Non-pigmented ciliary epithelial cell (primary cell): ENCODE data around the gene DRD1.

Experiments
- DNase-seq: peaks from one replicate; pipeline ENCODE4 v3.0.0-alpha.2; 2010; ENCODE audit warnings: low read depth

Gene DRD1

GRCh38 chr5:175444060-175444904, at the start of gene DRD1:
DRD1 (minus strand) TSS chr5:175444182; CDS start chr5:175443099, 1,083 bp downstream.
- no peak for DNase-seq

GRCh38 chr5:175493726-175494125, 49.7 kb upstream of the DRD1 start:
- no peak for DNase-seq

- DNase-seq = no peak
Observed at GRCh38 chr5:175493260-175493659, 49.3 kb upstream of the DRD1 start.

- DNase-seq = no peak
Observed at GRCh38 chr5:175491223-175491622, 47.2 kb upstream of the DRD1 start.

- no peak for DNase-seq
Observed at GRCh38 chr5:175489693-175490443, 45.9 kb upstream of the DRD1 start.

- no peak for DNase-seq
Observed at GRCh38 chr5:175487514-175488222, 43.7 kb upstream of the DRD1 start.

- no peak for DNase-seq
Observed at GRCh38 chr5:175485631-175486030, 41.6 kb upstream of the DRD1 start.

- no peak for DNase-seq
Observed at GRCh38 chr5:175484829-175485228, 40.8 kb upstream of the DRD1 start.

- DNase-seq = no peak
Observed at GRCh38 chr5:175484322-175484721, 40.3 kb upstream of the DRD1 start.

GRCh38 chr5:175483337-175483736, 39.4 kb upstream of the DRD1 start:
- DNase-seq = no peak

GRCh38 chr5:175479125-175479881, 35.3 kb upstream of the DRD1 start:
- DNase-seq = no peak

- DNase-seq = no peak
Observed at GRCh38 chr5:175478384-175479124, 34.6 kb upstream of the DRD1 start, which contains the start of gene SFXN1. SFXN1 (plus strand) TSS chr5:175478560; CDS start chr5:175492104, 13,544 bp downstream.

- no peak for DNase-seq
Observed at GRCh38 chr5:175478008-175478383, 34.0 kb upstream of the DRD1 start.

GRCh38 chr5:175477440-175477839, 33.5 kb upstream of the DRD1 start:
- DNase-seq = no peak

- DNase-seq = no peak
Observed at GRCh38 chr5:175475248-175475647, 31.3 kb upstream of the DRD1 start.

- no peak for DNase-seq
Observed at GRCh38 chr5:175472378-175472777, 28.4 kb upstream of the DRD1 start.

GRCh38 chr5:175471628-175472027, 27.6 kb upstream of the DRD1 start:
- DNase-seq = no peak

- DNase-seq = no peak
Observed at GRCh38 chr5:175471196-175471595, 27.2 kb upstream of the DRD1 start.

GRCh38 chr5:175470781-175471180, 26.8 kb upstream of the DRD1 start:
- DNase-seq = no peak

- DNase-seq = no peak
Observed at GRCh38 chr5:175469916-175470315, 25.9 kb upstream of the DRD1 start.

- DNase-seq = no peak
Observed at GRCh38 chr5:175468892-175469291, 24.9 kb upstream of the DRD1 start.
